ENCODE results near the gene CA14. TPM values are rescaled to one million over a fixed set of nuclear protein-coding genes. Genes with fewer than 3 reads are reported as not detected.
"Not testable (repeated sequence)": the region's sequence is repeated elsewhere in the genome, so short reads cannot be mapped to it uniquely, and the experiment has no call there.

The CA14 gene
- total RNA-seq (2014; rRNA removed; shearing (Covaris generic); ENCODE audit: low replicate concordance): not detected in 2 replicates

DNA sequence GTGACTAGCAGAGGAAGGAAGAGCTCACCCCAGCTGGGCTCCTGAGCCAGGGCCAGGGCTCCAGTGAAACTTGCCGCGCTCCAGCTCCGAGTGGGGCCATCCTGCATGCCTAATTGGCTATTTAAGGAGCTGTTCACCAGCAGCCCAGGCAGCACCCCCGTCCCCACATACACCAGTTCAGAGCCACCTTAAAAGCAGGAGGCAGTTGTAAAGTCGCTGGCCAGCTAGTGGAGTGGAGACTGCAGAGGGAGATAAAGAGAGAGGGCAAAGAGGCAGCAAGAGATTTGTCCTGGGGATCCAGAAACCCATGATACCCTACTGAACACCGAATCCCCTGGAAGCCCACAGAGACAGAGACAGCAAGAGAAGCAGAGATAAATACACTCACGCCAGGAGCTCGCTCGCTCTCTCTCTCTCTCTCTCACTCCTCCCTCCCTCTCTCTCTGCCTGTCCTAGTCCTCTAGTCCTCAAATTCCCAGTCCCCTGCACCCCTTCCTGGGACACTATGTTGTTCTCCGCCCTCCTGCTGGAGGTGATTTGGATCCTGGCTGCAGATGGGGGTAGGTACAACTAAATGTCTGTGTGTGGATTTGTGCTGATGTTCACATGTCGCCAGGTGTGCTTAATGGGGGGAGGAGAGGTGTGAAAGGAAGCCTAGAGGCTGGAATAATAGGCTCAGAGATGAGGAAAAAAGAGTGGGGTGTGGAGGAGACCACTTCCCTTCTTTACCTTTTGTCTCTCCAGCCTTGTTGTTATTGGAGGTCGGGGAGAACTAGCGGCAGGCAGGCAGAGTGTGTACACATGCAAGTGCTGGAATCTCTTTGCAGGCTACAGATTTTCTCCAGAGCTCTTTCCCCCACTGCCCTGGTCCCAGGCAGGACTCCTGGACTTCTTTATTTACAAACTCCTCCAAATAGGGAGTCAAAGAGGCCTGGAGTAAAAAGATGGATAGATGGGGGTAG, at the start of gene CA14:
TSS of gene CA14 (plus strand) at position 151 of the 962 bp plus-strand sequence. CDS start at position 506, 355 bp downstream.
- no peak for DNase-seq (ENCODE audit: low read depth)
- in situ Hi-C loops (cut with HindIII; ENCODE audit: low pct_unique_long_range_greater_than_20kb, low sequenced_read_pairs): no loop called here

- DNase-seq (ENCODE audit: low read depth); in situ Hi-C loops (cut with HindIII; ENCODE audit: low pct_unique_long_range_greater_than_20kb, low sequenced_read_pairs): not testable (repeated sequence)
Observed at GRCh38 chr1:150208460-150208859, 49.1 kb upstream of the CA14 start.

GRCh38 chr1:150210091-150210490, 47.5 kb upstream of the CA14 start:
- DNase-seq (ENCODE audit: low read depth): no peak
- in situ Hi-C loops (cut with HindIII; ENCODE audit: low pct_unique_long_range_greater_than_20kb, low sequenced_read_pairs): no loop called here

DNA sequence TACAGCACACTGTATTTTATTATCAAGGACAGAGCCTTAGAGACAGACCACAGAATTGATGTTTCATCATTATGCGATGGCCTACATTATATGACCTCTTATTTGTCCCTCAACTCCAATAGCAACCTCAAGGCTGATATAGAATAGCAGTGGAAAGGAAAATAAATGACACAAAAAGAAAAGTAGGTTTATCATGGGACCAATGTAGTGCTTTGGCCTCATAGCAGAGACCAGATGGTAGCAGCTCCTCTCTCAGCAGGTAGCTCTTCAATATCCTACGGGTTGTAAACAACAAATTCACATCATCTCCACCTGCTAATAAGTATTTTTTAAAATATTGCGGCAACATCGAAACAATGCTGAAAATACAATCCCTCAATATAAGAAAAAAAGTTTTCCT, 46.9 kb upstream of the CA14 start:
- in situ Hi-C loops (cut with HindIII; ENCODE audit: low pct_unique_long_range_greater_than_20kb, low sequenced_read_pairs): no loop called here
- no peak for DNase-seq (ENCODE audit: low read depth)

DNA sequence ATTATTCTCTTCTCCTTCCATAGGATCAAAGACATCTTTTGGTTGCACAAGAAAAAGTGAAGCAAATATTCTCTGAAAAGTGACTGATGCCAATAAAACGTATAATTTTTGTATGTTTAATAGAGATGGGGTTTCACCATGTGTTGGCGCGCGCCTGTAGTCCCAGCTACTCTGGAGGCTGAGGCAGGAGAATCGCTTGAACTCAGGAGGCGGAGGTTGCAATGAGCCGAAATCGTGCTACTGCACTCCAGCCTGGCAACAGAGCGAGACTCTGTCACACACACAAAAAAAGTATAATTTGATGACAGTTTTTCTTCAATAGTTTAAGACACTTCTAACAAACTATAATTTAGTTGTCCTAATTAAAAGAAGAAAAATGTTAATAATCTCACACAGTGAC, 45.5 kb upstream of the CA14 start:
- no peak for DNase-seq (ENCODE audit: low read depth)
- in situ Hi-C loops (cut with HindIII; ENCODE audit: low pct_unique_long_range_greater_than_20kb, low sequenced_read_pairs): no loop called here

- peak; percentile 96 for DNase-seq (ENCODE audit: low read depth)
- in situ Hi-C loops (cut with HindIII; ENCODE audit: low pct_unique_long_range_greater_than_20kb, low sequenced_read_pairs): no loop called here
Observed at GRCh38 chr1:150213170-150214098, 44.1 kb upstream of the CA14 start.

- in situ Hi-C loops (cut with HindIII; ENCODE audit: low pct_unique_long_range_greater_than_20kb, low sequenced_read_pairs); DNase-seq (ENCODE audit: low read depth): not testable (repeated sequence)
Observed at GRCh38 chr1:150214099-150214756, 43.3 kb upstream of the CA14 start.

DNA sequence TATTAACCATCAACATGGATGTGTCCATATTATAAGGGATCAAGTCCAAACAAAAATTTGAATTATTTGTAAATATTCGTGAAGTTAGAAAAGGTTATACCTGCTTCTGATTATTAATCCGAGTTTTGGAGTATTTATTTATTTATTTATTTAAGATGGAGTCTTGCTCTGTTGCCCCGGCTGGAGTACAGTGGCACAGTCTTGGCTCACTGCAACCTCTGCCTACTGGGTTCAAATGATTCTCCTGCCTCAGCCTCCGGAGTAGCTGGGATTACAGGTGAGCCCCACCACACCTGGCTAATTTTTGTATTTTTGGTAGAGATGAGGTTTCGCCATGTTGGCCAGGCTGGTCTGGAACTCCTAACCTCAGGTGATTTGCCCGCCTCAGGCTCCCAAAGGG, 41.7 kb upstream of the CA14 start:
- in situ Hi-C loops (cut with HindIII; ENCODE audit: low pct_unique_long_range_greater_than_20kb, low sequenced_read_pairs); DNase-seq (ENCODE audit: low read depth): not testable (repeated sequence)

DNA sequence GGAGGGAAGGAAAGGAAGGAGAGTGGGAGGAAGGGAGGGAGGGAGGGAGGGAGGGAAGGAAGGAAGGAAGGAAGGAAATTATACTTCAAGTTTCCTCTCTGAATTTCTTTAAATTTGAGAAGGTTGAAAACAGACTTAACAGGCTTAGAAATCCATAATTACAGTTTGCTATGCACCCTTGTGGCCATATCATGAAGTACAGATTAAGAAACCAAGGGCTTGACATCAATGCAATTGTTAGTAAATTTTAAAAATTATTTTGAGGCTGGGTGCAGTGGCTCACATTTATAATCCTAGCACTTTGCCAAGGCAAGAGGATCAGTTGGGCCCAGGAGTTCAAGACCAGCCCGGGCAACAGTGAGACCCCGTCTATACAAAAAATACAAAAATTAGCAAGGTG, 36.0 kb upstream of the CA14 start:
- DNase-seq (ENCODE audit: low read depth): no peak
- in situ Hi-C loops (cut with HindIII; ENCODE audit: low pct_unique_long_range_greater_than_20kb, low sequenced_read_pairs): no loop called here

DNA sequence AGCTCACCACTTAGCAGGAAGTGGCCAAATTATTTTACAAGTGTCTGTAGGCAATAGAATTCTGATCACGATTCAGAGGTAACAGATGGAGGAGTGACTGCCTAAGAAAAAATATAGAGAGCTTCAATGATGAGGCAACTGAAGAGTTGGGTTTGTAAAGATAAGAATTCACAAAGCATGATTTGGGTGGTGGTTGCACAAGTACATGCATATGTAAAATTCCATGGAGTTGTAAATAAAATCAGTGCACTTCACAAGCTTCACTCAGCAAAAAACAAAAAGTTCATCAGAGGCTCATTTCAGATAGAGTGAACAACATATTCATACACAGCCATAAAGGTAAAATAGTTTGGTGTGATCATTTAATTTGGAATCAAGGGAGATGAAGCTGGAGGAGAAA, 32.6 kb upstream of the CA14 start:
- no peak for DNase-seq (ENCODE audit: low read depth)
- in situ Hi-C loops (cut with HindIII; ENCODE audit: low pct_unique_long_range_greater_than_20kb, low sequenced_read_pairs): no loop called here

- in situ Hi-C loops (cut with HindIII; ENCODE audit: low pct_unique_long_range_greater_than_20kb, low sequenced_read_pairs): no loop called here
- DNase-seq (ENCODE audit: low read depth): no peak
Observed at GRCh38 chr1:150225546-150225945, 32.0 kb upstream of the CA14 start.

- DNase-seq (ENCODE audit: low read depth): no peak
- in situ Hi-C loops (cut with HindIII; ENCODE audit: low pct_unique_long_range_greater_than_20kb, low sequenced_read_pairs): no loop called here
Observed at GRCh38 chr1:150226486-150226885, 31.1 kb upstream of the CA14 start.

DNA sequence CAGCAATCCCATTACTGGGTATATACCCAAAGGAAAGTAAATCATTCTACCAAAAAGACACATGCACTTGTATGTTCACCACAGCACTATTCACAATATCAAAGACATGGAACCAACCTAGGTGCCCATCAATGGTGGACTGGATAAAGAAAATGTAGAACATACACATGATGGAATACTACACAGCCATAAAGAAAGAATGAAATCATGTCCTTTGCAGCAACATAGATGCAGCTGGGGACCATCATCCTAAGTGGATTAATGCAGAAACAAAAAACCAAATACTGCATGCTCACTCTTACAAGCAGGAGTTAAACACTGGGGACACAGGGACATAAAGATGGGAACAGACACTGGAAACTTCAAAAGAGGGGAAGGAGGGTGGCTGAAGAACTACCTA, 30.3 kb upstream of the CA14 start:
- no peak for DNase-seq (ENCODE audit: low read depth)
- in situ Hi-C loops (cut with HindIII; ENCODE audit: low pct_unique_long_range_greater_than_20kb, low sequenced_read_pairs): no loop called here

DNA sequence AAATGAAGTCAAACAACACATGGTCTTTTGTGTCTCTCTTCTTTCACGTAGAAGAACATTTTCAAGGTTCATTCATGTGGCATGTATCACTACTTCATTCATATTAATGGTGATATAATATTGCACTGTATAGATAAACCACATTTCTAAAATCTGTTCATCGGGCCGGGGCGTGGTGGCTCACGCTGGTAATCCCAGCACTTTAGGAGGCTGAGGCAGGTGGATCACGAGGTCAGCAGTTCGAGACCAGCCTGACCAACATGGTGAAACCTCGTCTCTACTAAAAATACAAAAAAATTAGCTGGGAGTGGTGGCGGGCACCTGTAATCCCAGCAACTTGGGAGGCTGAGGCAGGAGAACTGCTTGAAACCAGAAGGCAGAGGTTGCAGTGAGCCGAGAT, 29.3 kb upstream of the CA14 start:
- in situ Hi-C loops (cut with HindIII; ENCODE audit: low pct_unique_long_range_greater_than_20kb, low sequenced_read_pairs); DNase-seq (ENCODE audit: low read depth): not testable (repeated sequence)

DNA sequence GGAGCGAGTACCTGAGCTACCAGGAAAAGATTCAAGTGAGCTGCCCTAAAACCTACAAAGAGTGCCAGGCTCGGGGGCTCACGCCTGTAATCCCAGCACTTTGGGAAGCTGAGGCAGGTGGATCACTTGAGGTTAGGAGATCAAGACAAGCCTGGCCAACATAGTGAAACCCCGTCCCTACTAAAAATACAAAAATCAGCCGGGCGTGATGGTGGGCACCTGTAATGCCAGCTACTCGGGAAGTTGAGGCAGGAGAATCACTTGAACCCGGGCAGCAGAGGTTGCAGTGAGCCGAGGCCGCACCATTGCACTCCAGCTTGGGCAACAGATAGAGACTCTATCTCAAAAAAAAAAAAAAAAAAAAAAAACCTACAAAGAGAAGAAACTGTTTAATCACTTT, 24.7 kb upstream of the CA14 start:
- in situ Hi-C loops (cut with HindIII; ENCODE audit: low pct_unique_long_range_greater_than_20kb, low sequenced_read_pairs); DNase-seq (ENCODE audit: low read depth): not testable (repeated sequence)

DNA sequence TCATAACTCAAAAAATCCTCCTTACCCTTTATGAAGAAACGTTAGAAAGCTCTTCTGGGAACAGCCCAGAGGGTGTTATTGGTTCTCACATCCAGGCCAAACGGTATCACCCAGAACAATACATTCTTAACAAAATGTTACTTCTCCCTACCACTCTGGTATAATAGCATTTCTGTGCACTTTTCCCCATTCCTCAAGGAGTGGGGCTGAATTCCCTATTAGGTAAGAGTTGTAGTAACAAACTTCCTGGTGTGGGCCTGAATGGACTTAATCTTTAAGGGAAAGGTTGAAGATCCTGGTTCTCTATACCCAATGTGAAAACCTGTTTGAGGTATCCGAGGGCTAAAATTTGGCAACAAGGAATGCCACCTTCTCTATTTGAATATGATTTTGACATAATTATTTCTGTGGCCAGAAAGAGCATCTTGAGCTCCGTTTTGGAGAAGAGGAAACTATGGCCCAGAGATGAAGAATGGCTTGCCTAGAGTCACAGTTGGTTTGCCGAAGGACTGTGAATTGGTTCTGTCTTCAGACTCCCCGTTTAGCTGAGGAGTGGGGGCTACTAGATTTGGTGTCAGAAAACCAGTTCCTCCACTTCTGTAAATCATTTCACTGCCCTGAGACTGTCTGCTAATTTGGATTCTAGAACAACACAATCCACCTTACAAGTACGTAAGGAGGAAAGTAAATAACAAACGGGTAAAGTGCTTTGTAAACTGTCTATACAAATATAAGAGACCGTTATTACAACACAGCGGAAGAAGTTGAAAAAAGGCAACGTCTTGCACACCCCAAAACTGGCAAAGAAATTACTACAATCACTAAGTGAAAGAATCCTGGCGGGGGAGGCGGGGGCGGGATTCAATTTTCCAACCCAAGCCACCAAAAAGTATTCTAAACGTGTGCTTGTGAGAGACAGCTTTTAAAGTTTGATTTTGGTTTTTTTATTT, 23.9 kb upstream of the CA14 start:
- in situ Hi-C loops (cut with HindIII; ENCODE audit: low pct_unique_long_range_greater_than_20kb, low sequenced_read_pairs): no loop called here
- DNase-seq (ENCODE audit: low read depth): peak; percentile 31

DNA sequence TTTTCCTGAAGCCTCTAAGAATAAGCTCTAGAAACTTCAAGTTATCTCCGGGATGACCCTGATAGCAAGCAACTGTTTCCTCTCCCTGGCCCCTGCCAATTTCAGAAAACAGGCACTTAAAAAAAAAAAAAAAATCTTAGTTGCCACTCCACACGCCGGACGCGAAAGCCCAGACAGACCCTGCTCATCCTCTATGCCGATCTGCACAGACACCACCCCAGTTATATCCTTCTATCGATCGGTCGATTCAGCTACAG, 23.3 kb upstream of the CA14 start:
- in situ Hi-C loops (cut with HindIII; ENCODE audit: low pct_unique_long_range_greater_than_20kb, low sequenced_read_pairs): no loop called here
- no peak for DNase-seq (ENCODE audit: low read depth)

Data from Caki2 (cell line).